ENCODE results near the gene VPS16.

GRCh38 chr20:2816583-2817340 lies 23.8 kb upstream of the VPS16 start:
- TF ChIP-seq CTCF (conservative IDR thresholded peaks at IDR 0.05; ENCODE audit: low read depth, low read length) (no peak), RCOR1 (IDR thresholded peaks at IDR 0.05; ENCODE audit: insufficient replicate concordance, low read length) (no peak), CEBPB (IDR thresholded peaks at IDR 0.05; ENCODE audit: low read depth, low read length) (no peak)
